ENCODE data around the gene FGF22.
"Not testable (repeated sequence)": the region's sequence is repeated elsewhere in the genome, so short reads cannot be mapped to it uniquely, and the experiment has no call there.

The FGF22 gene

DNA sequence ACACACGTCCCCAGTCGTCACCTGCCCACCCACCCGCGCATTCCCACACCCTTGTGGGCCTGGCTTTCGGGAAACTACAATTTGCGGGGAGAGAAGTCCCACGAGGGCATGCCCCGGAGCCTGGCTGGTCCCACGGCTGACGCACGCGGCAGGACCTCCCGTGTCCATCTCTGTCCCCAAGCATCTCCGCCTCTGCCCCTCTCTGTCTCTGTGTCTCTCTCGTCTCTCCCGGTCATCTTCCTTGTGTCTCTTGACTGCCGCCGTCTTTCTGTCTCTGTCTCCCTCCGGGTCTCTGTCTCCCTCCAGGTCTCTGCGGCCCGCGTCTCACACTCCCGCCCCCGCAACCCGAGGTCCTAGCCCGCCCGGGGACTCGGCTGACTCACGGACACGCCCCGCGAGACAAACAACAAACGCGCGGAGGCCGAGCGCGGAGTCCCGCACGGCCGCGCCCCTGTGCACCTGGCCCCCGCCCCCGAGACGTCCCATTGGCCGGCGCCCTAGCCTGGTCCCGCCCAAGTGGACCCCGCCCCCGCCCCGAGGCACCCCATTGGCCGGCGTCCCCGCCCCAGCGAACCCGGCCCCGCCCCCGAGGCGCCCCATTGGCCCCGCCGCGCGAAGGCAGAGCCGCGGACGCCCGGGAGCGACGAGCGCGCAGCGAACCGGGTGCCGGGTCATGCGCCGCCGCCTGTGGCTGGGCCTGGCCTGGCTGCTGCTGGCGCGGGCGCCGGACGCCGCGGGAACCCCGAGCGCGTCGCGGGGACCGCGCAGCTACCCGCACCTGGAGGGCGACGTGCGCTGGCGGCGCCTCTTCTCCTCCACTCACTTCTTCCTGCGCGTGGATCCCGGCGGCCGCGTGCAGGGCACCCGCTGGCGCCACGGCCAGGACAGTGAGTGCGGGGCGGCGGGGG is at the start of gene FGF22:
Gene FGF22, plus strand, starts transcription at position 627 of the 908 bp plus-strand sequence. Its CDS starts 47 bp downstream, at position 674.
- no peak for DNase-seq (ENCODE audit: low read depth)

DNA sequence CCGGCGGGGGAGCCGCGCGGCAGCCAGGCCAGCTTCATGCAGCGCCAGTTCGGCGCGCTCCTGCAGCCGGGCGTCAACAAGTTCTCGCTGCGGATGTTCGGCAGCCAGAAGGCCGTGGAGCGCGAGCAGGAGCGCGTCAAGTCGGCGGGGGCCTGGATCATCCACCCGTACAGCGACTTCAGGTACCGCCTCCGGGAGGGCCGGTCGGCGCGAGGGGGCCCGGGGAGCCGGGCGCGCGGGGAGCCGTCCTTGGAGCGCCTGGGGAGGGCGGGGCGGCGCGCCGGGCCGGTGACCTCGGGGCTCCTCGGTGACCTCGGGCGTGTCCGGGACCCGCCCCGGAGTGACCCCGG is 49.3 kb upstream of the FGF22 start:
- DNase-seq (ENCODE audit: low read depth) = no peak

DNA sequence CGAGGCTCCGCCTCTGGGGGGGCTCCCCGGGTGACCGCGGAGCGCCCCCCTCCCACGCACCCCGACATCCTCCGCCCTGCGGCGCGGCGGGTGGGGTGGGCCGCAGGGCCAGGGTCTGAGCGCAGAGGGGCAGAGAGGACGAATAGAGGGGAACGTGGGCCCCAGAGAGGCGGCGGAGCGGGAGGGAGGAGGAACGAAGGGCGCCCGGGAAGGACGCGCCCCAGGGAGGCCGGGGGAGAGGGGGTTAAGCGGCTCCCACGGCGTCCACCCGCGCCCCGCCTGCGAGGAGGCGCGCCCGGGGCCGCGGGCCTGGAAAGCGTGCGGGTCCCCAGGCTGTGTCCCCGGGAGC is 49.0 kb upstream of the FGF22 start:
- no peak for DNase-seq (ENCODE audit: low read depth)

DNA sequence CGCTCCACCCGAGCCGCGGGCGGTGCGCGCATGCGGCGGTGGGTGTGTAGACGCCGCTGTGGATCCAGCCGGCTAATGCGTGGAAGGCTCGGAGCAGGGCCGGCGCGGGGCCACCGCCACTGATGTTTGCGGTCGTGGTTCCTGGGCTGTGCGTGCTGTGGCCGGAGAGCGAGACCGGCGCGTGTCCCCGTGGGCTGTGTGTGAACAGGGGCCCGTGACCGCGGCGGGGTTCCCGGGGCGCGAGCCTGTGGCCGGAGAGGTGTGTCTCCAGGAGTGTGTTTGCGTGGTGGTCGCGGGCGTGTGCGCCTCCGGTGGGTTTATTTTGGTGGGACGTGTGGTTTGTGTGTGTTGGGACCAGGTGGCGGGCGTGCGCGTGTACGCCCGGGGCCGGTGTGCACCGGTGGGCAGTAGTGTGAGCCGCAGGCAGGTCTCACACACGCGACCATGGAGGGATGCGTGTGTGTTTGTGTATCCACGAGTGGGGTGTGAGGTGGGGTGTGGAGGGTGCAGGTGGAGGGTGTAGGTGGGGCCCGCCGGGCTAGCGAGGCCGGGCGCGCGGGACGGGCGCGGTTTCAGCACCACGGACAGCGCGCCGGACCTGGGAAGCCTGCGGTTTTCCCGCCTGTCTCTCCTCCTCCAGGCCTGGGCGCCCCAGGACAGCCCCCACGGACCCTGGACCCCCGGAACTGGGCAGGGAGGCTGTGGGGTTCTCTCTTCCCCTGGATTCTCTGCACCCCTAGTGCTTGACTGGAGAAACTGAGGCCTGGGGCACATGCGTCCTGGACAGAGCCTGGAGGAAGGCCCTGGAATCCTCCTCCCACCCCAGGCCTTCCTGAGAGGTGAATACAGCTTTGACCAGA is 48.4 kb upstream of the FGF22 start:
- no peak for DNase-seq (ENCODE audit: low read depth)

DNA sequence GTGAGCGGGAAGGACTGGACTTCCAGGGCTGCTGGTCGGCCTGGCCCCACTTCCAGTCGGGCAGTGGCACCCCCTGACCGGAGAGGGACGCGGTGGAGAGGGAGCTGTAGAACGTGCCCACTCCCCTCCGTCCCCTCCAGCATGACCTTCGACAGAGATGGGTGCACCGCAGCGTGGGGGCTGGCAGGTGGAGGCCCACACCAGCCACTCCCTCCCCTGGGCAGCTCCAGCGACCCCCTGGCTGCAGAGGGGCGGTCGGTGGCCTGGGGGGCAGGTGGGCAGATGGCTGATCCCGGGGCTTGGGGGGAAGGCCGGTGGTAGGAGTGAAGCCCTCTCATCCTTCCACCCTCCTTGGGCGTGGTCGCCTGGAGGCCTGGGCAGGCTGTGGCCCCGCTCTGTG is 47.6 kb upstream of the FGF22 start:
- DNase-seq (ENCODE audit: low read depth) = no peak

DNA sequence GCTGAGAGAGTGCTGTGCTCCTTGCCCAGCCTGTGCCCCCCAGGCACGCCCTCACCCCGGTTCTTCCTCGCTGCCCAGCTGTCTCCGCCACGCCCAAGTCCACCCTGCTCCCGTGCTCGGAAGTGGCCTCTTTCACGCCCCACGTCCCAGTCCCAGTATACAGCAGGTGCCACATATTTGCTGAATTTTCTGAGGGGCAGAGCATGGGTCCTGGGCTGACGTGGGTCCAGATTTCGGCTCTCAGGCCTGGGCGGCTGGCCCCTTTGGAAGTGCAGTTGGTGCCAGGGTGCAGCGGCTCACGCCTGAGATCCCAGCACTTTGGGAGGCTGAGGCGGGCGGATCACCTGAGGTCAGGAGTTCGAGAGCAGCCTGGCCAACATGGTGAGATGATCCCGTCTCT is 46.6 kb upstream of the FGF22 start:
- no peak for DNase-seq (ENCODE audit: low read depth)

DNA sequence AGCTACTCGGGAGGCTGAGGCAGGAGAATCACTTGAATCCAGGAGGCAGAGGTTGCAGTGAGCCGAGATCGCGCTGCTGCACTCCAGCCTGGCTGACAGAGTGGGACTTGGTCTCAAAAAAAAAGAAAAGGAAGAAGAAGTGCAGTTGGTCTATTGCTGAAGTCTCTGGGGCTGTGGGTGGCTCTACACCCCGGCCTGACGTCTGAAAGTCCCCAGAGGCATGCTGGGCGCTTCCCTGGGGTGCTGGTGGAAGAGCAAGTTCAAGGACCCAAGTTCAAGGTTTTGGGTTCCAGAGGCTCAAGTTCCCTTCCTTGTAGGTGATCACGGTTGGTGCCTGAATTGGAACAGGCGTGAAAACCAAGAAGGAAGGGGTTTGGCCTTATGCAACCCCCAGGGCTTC is 46.2 kb upstream of the FGF22 start:
- DNase-seq (ENCODE audit: low read depth) = no peak

DNA sequence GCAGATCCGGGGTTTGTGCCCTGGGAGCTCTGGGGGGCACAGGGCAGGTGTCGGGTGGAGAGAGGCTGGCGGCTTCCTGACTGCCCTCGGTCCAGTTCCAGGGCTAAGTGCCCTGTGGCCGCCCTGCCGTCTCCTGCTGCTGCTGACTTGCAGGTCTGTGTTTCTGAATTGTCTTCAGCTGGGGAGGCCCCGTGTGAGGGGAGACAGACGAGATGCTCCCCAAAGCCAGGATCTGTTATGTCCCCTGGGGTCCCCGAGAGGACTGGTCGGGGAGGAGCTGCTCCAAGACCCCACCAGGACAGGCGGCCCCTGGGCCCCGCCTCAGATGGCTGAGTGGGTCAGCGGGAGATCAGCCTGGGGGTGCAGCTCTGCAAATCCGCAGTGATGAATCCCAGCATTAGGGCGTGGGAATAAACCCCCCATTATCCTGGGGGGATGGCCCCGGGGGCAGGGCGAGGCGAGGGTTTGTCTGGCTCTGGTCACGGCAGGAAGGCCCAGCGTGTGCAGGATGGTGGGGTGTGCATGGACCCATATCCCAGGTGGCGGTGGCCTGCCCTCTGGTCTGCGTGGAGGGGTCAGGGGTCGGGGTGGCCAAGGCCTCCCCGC is 45.3 kb upstream of the FGF22 start:
- DNase-seq (ENCODE audit: low read depth) = no peak

DNA sequence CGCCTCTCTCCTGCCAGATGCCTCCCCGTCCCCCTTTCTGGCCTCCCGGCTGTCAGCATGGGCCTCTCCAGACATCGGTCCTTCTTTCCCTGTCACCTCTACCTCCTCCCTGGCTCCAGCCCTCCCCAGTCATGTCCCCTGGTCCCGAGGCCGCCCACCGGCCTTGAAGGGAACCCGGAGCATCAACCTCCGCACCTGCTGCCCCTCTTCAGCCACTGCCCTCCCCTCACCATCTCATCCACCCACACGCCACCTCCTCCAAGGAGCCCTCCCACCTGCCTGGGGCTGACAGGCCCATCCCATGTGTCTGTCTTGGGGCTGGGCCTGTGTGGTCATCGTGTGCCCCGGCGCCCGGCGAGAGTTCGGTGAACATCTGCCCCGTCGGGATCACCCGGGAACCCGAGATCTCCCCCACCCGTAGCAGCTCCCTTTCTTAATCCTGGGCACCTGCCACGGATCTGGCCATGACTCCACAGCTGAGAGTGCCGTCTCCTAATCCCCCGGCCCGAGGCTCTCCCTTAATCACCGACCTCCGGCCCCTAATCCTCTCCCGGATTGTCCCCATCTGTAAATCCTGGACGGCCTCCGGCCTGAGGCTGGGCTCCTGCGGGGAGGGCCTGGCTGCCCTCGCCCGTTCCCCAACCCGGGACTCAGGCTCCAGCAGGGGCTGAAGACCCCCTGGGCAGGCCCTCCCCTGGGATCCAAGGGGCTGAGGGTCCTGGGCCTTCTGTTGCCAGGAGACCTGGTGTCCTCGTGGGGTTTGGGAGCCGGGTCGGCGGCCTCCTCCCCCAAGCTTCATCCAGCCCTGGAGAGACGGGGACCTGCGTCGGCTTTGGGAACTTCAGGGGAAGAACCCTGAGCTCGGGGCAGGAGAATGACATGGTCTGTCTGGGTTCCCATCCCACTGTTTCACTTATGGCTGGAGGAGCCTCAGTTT is 44.1 kb upstream of the FGF22 start:
- no peak for DNase-seq (ENCODE audit: low read depth)

DNA sequence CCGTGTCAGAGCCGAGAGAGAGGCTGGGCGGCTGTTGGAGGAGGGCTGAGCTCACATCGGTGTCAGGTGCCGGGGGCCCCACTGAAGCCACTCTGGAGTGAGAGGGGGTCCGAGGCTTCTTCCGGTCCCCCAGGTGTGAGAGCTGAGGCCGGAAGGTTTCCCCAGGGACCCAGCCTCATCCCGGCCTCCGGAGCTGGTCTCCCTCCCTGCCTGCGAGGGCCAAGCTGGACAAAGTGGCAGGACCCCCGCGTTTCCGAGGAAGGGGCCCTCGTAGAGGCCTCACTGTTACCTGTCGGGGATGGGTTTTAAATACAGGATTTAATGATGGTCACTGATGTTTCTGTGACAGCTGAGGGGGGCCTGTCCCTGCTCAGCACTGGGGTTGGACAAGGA is 43.4 kb upstream of the FGF22 start:
- no peak for DNase-seq (ENCODE audit: low read depth)

DNA sequence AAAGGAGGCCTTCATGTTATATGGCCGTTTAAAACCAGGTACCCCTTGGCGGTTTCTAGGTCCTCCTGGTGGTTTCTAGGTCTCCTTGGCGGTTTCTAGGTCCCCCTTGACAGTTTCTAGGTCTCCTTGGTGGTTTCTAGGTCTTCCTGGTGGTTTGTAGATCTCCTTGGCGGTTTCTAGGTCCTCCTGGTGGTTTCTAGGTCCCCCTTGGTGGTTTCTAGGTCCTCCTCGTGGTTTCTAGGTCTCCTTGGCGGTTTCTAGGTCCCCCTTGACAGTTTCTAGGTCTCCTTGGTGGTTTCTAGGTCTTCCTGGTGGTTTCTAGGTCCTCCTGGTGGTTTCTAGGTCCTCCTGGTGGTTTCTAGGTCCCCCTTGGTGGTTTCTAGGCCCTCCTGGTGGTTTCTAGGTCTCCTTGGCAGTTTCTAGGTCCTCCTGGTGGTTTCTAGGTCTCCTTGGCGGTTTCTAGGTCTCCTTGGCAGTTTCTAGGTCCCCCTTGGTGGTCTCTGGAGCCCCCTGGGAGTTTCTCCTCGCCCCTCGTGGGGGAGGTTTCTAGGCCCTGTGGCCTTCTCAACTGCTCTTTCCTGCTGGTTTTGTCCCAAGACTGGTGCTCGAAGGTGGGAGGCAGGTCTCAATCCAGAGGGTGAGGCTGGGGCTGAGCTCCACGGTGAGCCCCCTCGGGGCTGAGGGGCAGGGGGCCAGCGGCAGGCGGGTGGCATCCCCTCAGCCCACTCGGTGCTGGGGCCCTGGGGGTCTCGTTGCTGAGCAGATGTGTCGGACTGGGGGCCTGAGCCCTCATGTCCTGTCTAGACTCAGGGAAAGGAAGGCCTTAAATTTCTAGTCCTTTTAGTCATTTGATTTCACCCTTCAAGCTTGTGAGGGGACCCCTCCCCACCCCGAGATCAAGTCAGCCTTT is 42.0 kb upstream of the FGF22 start:
- no peak for DNase-seq (ENCODE audit: low read depth)

DNA sequence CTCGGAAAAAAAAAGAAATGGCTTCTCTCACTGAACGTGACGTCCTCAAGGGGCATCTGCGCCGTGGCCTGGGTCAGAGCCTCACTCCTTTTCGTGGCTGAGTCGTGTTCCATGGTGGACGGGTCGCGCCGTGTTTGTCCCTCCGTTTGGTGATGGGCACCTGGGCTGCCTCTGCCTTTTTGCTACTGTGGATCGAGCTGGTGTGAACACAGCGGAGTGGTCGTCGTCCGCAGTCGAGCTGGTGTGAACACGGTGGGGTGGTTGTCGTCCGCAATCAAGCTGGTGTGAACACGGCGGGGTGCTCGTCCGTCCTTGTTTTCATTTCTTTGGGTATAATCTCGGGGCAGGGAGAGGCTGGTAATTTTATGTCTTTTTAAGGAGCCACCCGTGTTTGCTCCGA is 38.4 kb upstream of the FGF22 start:
- no peak for DNase-seq (ENCODE audit: low read depth)

DNA sequence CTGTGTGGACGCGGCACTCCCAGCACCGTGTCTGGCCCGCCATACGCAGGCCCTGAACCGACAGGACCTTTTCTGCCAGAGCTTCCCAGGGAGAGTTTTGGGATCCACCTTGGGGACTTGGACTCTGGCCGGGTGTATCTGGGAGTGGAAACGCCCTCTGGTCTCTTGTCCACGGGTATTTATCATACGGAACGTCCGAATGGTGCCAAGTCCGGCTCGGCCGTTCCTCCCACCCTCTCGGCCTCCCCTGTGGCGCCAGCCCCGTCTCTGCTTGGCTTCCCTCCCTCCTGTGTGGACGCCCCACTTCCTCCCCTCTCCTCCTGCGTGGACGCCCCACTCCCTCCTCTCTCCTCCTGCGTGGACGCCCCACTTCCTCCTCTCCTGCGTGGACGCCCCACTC is 37.9 kb upstream of the FGF22 start:
- no peak for DNase-seq (ENCODE audit: low read depth)

DNA sequence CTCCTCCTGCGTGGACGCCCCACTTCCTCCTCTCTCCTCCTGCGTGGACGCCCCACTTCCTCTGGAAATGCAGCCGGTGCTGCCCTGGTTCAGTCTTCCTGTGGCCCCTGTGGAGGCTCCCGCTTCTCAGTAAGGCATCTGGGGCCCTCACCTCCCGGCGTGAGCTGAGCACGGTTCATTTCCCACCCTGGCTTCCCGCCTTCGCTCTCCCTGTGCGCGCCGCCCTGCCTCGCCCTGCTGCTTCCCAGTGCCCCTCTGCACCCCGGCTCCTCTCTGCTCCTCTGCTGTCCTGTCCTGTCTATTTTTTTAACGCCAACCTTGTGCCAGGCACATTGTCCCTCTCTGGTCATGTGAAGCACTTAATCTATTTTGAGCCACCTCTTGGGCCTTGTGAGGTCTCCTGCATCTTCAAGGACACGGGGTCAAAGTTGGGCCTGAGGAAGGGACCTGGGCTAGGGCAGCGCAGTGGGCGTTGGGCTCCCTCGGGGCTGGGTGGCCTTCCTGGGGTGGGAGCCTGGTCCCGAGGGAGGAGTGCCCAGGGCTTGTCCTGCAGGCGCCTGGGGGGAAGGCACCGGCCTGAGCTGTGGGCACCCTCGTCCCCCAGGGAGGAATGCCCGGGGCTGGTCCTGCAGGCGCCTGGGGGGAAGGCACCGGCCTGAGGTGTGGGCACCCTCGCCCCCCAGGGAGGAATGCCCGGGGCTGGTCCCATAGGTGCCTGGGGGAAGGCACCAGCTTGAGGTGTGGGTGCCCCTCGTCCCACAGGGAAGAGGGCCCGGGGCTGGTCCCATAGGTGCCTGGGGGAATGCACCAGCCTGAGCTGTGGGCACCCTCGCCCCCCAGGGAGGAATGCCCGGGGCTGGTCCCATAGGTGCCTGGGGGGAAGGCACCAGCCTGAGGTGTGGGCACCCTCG is 37.0 kb upstream of the FGF22 start:
- no peak for DNase-seq (ENCODE audit: low read depth)

DNA sequence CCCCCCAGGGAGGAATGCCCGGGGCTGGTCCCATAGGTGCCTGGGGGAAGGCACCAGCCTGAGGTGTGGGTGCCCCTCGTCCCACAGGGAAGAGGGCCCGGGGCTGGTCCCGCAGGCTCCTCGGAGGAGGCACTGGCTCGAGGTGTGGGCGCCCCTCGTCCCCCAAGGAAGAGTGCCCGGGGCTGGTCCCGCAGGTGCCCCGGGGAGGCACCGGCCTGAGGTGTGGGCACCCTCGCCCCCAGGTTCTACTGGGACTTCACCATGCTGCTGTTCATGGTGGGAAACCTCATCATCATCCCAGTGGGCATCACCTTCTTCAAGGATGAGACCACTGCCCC is 36.4 kb upstream of the FGF22 start:
- not testable (repeated sequence) for DNase-seq (ENCODE audit: low read depth)

DNA sequence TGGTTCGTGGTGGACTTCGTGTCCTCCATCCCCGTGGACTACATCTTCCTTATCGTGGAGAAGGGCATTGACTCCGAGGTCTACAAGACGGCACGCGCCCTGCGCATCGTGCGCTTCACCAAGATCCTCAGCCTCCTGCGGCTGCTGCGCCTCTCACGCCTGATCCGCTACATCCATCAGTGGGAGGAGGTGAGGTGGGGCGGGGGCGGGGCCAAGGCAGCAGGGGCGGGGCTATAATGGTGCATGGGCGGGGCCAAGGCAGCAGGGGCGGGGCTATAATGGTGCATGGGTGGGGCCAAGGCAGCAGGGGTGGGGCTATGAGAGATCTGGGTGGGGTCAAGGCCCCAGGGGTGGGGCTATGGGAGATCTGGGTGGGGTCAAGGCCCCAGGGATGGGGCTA is 35.9 kb upstream of the FGF22 start:
- not testable (repeated sequence) for DNase-seq (ENCODE audit: low read depth)

DNA sequence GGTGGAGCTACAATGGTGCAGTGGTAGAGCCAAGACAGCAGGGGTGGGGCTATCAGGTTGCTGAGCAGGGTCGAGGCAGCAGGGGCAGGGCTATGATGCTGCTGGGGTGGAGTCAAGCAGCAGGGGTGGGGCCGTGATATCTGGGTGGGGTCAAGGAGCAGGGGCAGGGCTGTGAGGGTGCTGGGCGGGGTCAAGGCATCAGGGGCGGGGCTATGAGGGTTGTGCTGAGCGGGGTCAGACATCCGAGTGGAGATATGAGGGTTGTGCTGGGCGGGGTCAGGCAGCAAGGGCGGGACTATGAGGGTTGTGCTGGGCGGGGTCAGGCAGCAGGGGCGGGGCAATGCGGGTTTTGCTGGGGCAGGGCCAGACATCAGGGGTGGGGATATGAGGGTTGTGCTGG is 35.3 kb upstream of the FGF22 start:
- DNase-seq (ENCODE audit: low read depth) = no peak

DNA sequence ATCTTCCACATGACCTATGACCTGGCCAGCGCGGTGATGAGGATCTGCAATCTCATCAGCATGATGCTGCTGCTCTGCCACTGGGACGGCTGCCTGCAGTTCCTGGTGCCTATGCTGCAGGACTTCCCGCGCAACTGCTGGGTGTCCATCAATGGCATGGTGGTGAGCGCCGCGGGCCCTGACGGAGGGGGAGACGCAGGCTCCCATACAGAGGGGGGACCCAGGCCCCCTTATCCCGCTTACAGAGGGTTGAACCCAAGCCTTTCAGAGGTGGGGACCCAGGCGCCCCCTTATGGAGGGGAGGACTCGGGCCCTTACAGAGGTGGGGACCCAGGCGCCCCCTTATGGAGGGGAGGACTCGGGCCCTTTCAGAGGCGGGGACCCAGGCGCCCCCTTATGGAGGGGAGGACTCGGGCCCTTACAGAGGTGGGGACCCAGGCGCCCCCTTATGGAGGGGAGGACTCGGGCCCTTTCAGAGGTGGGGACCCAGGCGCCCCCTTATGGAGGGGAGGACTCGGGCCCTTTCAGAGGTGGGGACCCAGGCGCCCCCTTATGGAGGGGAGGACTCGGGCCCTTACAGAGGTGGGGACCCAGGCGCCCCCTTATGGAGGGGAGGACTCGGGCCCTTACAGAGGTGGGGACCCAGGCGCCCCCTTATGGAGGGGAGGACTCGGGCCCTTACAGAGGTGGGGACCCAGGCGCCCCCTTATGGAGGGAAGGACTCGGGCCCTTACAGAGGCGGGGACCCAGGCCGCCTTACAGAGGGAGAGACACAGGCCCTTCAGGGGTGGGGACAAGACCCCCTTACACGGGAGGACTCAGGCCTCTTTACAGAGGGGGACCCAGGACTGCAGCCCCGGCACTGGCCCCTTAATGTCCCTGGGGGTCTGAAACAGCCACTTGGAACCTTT is 34.4 kb upstream of the FGF22 start:
- not testable (repeated sequence) for DNase-seq (ENCODE audit: low read depth)
